ENCODE measurements around the gene KREMEN1. TPM values are rescaled to one million over a fixed set of nuclear protein-coding genes. Genes with fewer than 3 reads are reported as not detected.

The KREMEN1 gene
- total and polyA plus RNA-seq, 7 donors: 7.7 to 68.2 (median 17.5) TPM

DNA sequence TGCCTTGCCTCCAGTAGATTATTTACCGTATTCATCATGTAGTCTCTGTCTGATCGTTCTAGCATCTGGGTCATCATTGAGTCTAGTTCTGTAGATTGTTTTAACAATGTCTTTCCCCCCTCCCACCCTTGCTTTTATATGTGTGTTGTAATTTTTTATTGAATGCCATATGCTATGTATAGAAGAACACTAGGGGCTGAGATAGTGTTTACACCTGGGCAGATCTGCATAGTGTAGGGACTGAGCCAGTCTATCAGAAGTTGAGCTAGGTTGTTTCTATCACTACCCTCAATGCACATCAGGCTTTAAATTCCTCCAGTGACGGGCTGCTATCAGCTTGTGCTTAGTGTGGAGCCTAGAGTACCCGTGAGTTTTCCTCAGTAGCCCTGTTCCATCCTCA is 61.6 kb downstream of the KREMEN1 start:
- ATAC-seq: no peak
- Histone ChIP-seq H3K36me3 (ENCODE audit: insufficient read depth in 1 of 2, low read depth in 1 of 2) (peaks cover 0 to 23% of the 10 kb centered on the region in 2 donors), H3K27ac (no peak overlapping the region), H3K4me1 (peaks cover 5% of the 10 kb centered on the region), H3K27me3 (ENCODE audit: insufficient read depth in 3 of 3, low read length in 2 of 3) (no peaks in the 10 kb centered on the region), H3K4me3 (no peak overlapping the region), H3K9me3 (no peaks in the 10 kb centered on the region)
- TF ChIP-seq, protein P1, sequence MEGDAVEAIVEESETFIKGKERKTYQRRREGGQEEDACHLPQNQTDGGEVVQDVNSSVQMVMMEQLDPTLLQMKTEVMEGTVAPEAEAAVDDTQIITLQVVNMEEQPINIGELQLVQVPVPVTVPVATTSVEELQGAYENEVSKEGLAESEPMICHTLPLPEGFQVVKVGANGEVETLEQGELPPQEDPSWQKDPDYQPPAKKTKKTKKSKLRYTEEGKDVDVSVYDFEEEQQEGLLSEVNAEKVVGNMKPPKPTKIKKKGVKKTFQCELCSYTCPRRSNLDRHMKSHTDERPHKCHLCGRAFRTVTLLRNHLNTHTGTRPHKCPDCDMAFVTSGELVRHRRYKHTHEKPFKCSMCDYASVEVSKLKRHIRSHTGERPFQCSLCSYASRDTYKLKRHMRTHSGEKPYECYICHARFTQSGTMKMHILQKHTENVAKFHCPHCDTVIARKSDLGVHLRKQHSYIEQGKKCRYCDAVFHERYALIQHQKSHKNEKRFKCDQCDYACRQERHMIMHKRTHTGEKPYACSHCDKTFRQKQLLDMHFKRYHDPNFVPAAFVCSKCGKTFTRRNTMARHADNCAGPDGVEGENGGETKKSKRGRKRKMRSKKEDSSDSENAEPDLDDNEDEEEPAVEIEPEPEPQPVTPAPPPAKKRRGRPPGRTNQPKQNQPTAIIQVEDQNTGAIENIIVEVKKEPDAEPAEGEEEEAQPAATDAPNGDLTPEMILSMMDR (IDR thresholded peaks at IDR 0.05): no peak
- 93 to 98% (median 95%) methylated on average over 4 of the region's 4 CpGs for WGBS, 3 donors
- intact Hi-C loops (cut with DNase I): no loop called here
- DNase-seq: no peak

DNA sequence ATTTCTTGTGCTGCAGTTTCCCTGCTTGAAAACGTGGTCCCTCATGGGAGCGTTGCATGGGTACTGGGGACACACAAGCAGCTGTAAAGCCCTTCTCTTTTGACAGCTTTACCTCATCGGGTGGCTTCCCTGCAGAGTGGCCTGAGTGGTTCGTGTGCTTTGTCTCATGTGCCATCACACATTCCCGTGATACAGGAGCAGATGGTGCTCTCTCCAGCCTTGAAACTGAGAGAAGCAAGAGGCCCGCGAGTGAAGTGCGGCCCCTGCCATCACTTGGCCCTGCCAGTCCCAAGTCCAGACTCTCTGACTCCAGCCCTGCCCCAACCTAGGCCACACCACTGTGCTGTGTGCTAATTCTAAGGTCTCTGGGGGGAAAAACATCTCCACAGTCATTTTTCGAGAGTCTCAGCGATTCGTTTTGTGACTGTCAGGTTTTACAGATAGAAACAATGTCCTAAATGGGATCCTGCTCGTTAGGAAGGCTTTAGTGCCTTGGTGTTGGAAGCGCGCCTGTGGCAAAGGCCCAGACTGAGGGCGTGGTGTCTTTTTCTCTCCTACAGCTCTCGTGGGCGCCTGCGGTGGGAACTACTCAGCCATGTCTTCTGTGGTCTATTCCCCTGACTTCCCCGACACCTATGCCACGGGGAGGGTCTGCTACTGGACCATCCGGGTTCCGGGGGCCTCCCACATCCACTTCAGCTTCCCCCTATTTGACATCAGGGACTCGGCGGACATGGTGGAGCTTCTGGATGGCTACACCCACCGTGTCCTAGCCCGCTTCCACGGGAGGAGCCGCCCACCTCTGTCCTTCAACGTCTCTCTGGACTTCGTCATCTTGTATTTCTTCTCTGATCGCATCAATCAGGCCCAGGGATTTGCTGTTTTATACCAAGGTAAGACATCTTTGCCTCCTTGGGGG is 64.2 kb downstream of the KREMEN1 start:
- peak in 3 of 4 donors; percentile 50 to 54 (median 52) for ATAC-seq
- Histone ChIP-seq H3K27ac (no peak overlapping the region), H3K9me3 (no peaks in the 10 kb centered on the region), H3K36me3 (ENCODE audit: insufficient read depth in 1 of 2, low read depth in 1 of 2) (peaks cover 0 to 31% of the 10 kb centered on the region in 2 donors), H3K4me1 (peaks cover 7% of the 10 kb centered on the region), H3K4me3 (no peak overlapping the region), H3K27me3 (ENCODE audit: insufficient read depth in 3 of 3, low read length in 2 of 3) (no peaks in the 10 kb centered on the region)
- DNase-seq: peak in 1 of 2 donors; percentile 43
- TF ChIP-seq, protein P1 (IDR thresholded peaks at IDR 0.05): no peak
- intact Hi-C loops (cut with DNase I): no loop called here
- WGBS, 3 donors: 58 to 70% (median 63%) methylated on average over 31 of the region's 31 CpGs

DNA sequence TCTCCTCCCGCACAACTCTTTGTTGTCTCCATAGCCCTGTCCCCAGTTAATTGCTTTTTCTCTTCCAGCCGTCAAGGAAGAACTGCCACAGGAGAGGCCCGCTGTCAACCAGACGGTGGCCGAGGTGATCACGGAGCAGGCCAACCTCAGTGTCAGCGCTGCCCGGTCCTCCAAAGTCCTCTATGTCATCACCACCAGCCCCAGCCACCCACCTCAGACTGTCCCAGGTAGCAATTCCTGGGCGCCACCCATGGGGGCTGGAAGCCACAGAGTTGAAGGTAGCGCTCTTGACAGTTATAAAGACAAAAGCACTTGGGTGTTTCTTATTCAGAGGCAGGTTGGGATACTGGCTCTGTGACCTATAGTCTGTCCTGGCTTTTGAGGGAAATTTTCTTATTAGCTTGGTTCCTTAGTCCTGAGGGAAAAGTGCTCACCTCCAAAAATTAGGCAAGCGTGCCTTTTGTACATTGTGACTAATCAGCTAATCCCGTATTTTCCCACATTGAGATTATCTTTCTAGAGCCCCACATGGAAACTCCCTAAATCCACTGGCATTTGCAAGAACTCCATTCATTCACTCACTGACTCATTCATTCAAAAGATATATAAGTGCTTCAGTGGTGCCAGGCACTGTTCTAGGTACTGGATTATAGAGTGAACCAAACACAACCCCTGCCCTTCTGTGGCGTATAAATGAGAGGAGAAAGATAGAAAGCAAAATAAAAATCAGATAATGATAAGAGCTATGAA is 65.9 kb downstream of the KREMEN1 start:
- TF ChIP-seq, protein P1 (IDR thresholded peaks at IDR 0.05): no peak
- Histone ChIP-seq H3K27ac (no peak overlapping the region), H3K9me3 (no peaks in the 10 kb centered on the region), H3K4me3 (no peak overlapping the region), H3K36me3 (ENCODE audit: insufficient read depth in 1 of 2, low read depth in 1 of 2) (peaks cover 0 to 34% of the 10 kb centered on the region in 2 donors), H3K4me1 (peaks cover 19% of the 10 kb centered on the region), H3K27me3 (ENCODE audit: insufficient read depth in 3 of 3, low read length in 2 of 3) (no peaks in the 10 kb centered on the region)
- WGBS, 3 donors: 93 to 98% (median 93%) methylated on average over 13 of the region's 13 CpGs
- no peak for DNase-seq
- intact Hi-C loops (cut with DNase I): no loop called here
- ATAC-seq: no peak

DNA sequence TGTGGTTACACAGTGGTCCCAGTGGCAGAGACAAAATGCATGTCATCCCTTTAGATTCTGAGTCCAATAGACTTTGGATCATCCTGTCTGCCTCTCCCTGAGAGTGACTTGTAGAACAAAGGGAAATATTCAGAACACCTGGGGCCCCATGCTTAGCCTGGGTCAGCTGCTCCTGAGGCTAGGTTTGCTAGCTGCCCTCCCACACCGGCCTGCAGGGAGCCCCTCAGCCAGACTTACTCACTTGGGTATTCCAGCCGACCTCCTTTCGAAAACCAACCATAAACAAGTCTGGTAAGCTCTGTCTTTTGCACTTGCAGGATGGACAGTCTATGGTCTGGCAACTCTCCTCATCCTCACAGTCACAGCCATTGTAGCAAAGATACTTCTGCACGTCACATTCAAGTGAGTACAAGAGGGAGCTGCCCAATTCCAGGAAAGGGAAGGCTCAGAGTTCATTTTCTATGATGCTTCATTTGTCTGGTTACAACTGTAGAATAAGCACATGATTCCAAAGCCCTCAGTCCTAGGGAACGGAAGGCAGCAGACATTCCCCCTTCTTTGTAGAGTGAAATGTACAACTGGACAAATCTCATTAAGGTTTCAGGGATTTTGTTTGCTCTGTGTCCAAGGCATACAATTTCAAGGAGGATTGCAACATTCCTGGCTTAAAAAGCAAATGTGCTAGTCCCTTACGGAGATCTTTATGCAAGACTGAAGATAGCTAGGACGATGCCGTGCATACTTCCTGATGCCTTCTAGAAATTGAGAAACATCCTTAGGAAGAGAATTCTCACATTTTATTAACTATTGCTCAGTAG is 67.3 kb downstream of the KREMEN1 start:
- intact Hi-C loops (cut with DNase I): loop anchor here in 1 of 2 donors (5.0 kb wide), 1 partner anchor 68 kb away; the partner anchor contains the start of gene KREMEN1
- TF ChIP-seq, protein P1 (IDR thresholded peaks at IDR 0.05): no peak
- WGBS, 3 donors: 51 to 66% (median 59%) methylated on average over 8 of the region's 8 CpGs
- no peak overlapping the region for H3K4me3 ChIP-seq
- H3K4me1 ChIP-seq: peaks cover 32% of the 10 kb centered on the region
- H3K9me3 ChIP-seq: no peaks in the 10 kb centered on the region
- no peak for DNase-seq
- no peak for ATAC-seq
- no peaks in the 10 kb centered on the region for H3K27me3 ChIP-seq (ENCODE audit: insufficient read depth in 3 of 3, low read length in 2 of 3)
- H3K27ac ChIP-seq: peak overlapping the region; percentile 3
- peaks cover 0 to 34% of the 10 kb centered on the region in 2 donors for H3K36me3 ChIP-seq (ENCODE audit: insufficient read depth in 1 of 2, low read depth in 1 of 2)
